Osteocyte (in vitro differentiated cells): ENCODE data around the gene TOR1AIP2. TPM values are rescaled to one million over a fixed set of nuclear protein-coding genes. Genes with fewer than 3 reads are reported as not detected.
A peak's percentile ranks its signal among the peaks of the same experiment; 100 is the strongest.

Source experiments
- DNase-seq: peaks from one replicate; pipeline ENCODE4 v3.0.0; 2021; ENCODE audit warnings: mixed read lengths; ENCODE audit not compliant: unreplicated experiment; ENCODE audit errors: extremely low spot score
- H3K27ac Mint-ChIP-seq: one replicate; pipeline ENCODE4 v1.8.0; 2021; ENCODE audit warnings: mild to moderate bottlenecking, mixed read lengths; ENCODE audit not compliant: unreplicated experiment
- H3K27me3 Mint-ChIP-seq: one replicate; pipeline ENCODE4 v1.8.0; 2021; ENCODE audit warnings: mixed read lengths; ENCODE audit not compliant: unreplicated experiment
- H3K36me3 Mint-ChIP-seq: one replicate; pipeline ENCODE4 v1.8.0; 2021; ENCODE audit warnings: mixed read lengths; ENCODE audit not compliant: unreplicated experiment
- H3K4me1 Mint-ChIP-seq: one replicate; pipeline ENCODE4 v1.8.0; 2021; ENCODE audit warnings: mixed read lengths; ENCODE audit not compliant: unreplicated experiment
- H3K4me3 Mint-ChIP-seq: one replicate; pipeline ENCODE4 v1.8.0; 2021; ENCODE audit warnings: mild to moderate bottlenecking, moderate library complexity, mixed read lengths; ENCODE audit not compliant: unreplicated experiment
- H3K9me3 Mint-ChIP-seq: one replicate; pipeline ENCODE4 v1.8.0; 2021; ENCODE audit warnings: mixed read lengths; ENCODE audit not compliant: unreplicated experiment
- CTCF ChIP-seq: fragments of 200-600 bp; sonication (generic); IDR thresholded peaks from 2 replicates; pipeline ENCODE4 v1.5.0; 2021; ENCODE audit warnings: antibody characterized with exemption, mild to moderate bottlenecking, moderate library complexity
- long read RNA-seq: library from polyadenylated mRNA; unstranded; transcript quantifications from one replicate; pipeline ENCODE4 v2.0.0, GENCODE V29; 2021
- total RNA-seq: library from RNA; stranded (reverse); gene quantifications from 2 replicates; pipeline ENCODE4 v1.2.1, GENCODE V29; 2021

The TOR1AIP2 gene
- total RNA-seq = 85.5 and 87.4 TPM in 2 replicates
- long read RNA-seq, full-length matches to known transcripts = 56 of 123 reads
- long read RNA-seq, partial matches to known transcripts = 40 of 123 reads
- long read RNA-seq, other reads (novel, unspliced or antisense) = 27 of 123 reads

GRCh38 chr1:179877586-179878265 lies at the start of gene TOR1AIP2:
Gene TOR1AIP2, minus strand, starts transcription at chr1:179877803. Its CDS starts 25,138 bp downstream, at chr1:179852665.
- TF ChIP-seq CTCF = no peak
- Mint-ChIP-seq H3K4me3 (peak within 1 kb of the TSS; percentile 91), H3K27me3 (no peaks in the 10 kb centered on the region), H3K4me1 (peaks cover 52% of the 10 kb centered on the region), H3K9me3 (no peaks in the 10 kb centered on the region), H3K27ac (peak within 1 kb of the TSS; percentile 94), H3K36me3 (peaks cover 18% of the 10 kb centered on the region)
- DNase-seq = peak; percentile 91

GRCh38 chr1:179926850-179927205 lies 49.2 kb upstream of the TOR1AIP2 start:
- Mint-ChIP-seq H3K27me3 (no peaks in the 10 kb centered on the region), H3K9me3 (no peaks in the 10 kb centered on the region), H3K36me3 (peaks cover 1% of the 10 kb centered on the region), H3K4me1 (peaks cover 5% of the 10 kb centered on the region), H3K27ac (no peak overlapping the region), H3K4me3 (no peak overlapping the region)
- no peak for DNase-seq
- TF ChIP-seq CTCF = no peak

- Mint-ChIP-seq H3K4me3 (no peak overlapping the region), H3K27me3 (no peaks in the 10 kb centered on the region), H3K36me3 (peaks cover 4% of the 10 kb centered on the region), H3K27ac (no peak overlapping the region), H3K4me1 (peaks cover 5% of the 10 kb centered on the region), H3K9me3 (no peaks in the 10 kb centered on the region)
- TF ChIP-seq CTCF = no peak
- no peak for DNase-seq
Observed at GRCh38 chr1:179925922-179926849, 48.6 kb upstream of the TOR1AIP2 start.

- Mint-ChIP-seq H3K27me3 (no peaks in the 10 kb centered on the region), H3K27ac (no peak overlapping the region), H3K9me3 (no peaks in the 10 kb centered on the region), H3K4me3 (no peak overlapping the region), H3K36me3 (peaks cover 6% of the 10 kb centered on the region), H3K4me1 (peaks cover 3% of the 10 kb centered on the region)
- TF ChIP-seq CTCF = no peak
- DNase-seq = no peak
Observed at GRCh38 chr1:179925302-179925701, 47.7 kb upstream of the TOR1AIP2 start.

GRCh38 chr1:179924268-179924667 lies 46.7 kb upstream of the TOR1AIP2 start:
- no peak for TF ChIP-seq CTCF
- no peak overlapping the region for H3K4me3 Mint-ChIP-seq
- DNase-seq = no peak
- H3K27ac Mint-ChIP-seq = no peak overlapping the region
- H3K36me3 Mint-ChIP-seq = peaks cover 13% of the 10 kb centered on the region
- H3K27me3 Mint-ChIP-seq = no peaks in the 10 kb centered on the region
- H3K4me1 Mint-ChIP-seq = no peaks in the 10 kb centered on the region
- H3K9me3 Mint-ChIP-seq = no peaks in the 10 kb centered on the region
